GM15510 (cell line): ENCODE data around the gene ABCA9.

Experiments
- POLR2A ChIP-seq: IDR thresholded peaks from 3 replicates; pipeline ENCODE4 v1.6.1; 2011; ENCODE audit warnings: borderline replicate concordance; ENCODE audit not compliant: insufficient read length; ENCODE audit errors: extremely low read depth

Gene ABCA9

GRCh38 chr17:69060822-69061221, at the start of gene ABCA9:
TSS of gene ABCA9 (minus strand) at chr17:69060927. CDS start at chr17:69051126, 9,801 bp downstream.
- TF ChIP-seq POLR2A = no peak

- TF ChIP-seq POLR2A = no peak
These were observed 45.4 kb upstream of the ABCA9 start for GRCh38 chr17:69105907-69106730.

- TF ChIP-seq POLR2A = no peak
These were observed 43.0 kb upstream of the ABCA9 start for GRCh38 chr17:69103557-69104233.

- no peak for TF ChIP-seq POLR2A
These were observed 37.9 kb upstream of the ABCA9 start for GRCh38 chr17:69098625-69099024.

- no peak for TF ChIP-seq POLR2A
These were observed 35.8 kb upstream of the ABCA9 start for GRCh38 chr17:69096541-69096940.

- TF ChIP-seq POLR2A = no peak
These were observed 33.3 kb upstream of the ABCA9 start for GRCh38 chr17:69093995-69094394.

GRCh38 chr17:69093279-69093789, 32.6 kb upstream of the ABCA9 start:
- TF ChIP-seq POLR2A = no peak

- no peak for TF ChIP-seq POLR2A
These were observed 29.6 kb upstream of the ABCA9 start for GRCh38 chr17:69090365-69090764.

- TF ChIP-seq POLR2A = no peak
These were observed 28.0 kb upstream of the ABCA9 start for GRCh38 chr17:69088643-69089200.

- TF ChIP-seq POLR2A = no peak
These were observed 25.9 kb upstream of the ABCA9 start for GRCh38 chr17:69086641-69087040.

- no peak for TF ChIP-seq POLR2A
These were observed 24.2 kb upstream of the ABCA9 start for GRCh38 chr17:69084911-69085310.

GRCh38 chr17:69082696-69083095, 22.0 kb upstream of the ABCA9 start:
- no peak for TF ChIP-seq POLR2A

GRCh38 chr17:69078864-69079263, 18.1 kb upstream of the ABCA9 start:
- TF ChIP-seq POLR2A = no peak

GRCh38 chr17:69075823-69076222, 15.1 kb upstream of the ABCA9 start:
- no peak for TF ChIP-seq POLR2A

GRCh38 chr17:69069226-69069750, 8.6 kb upstream of the ABCA9 start:
- TF ChIP-seq POLR2A = no peak

- TF ChIP-seq POLR2A = no peak
These were observed 6.7 kb upstream of the ABCA9 start for GRCh38 chr17:69067274-69068047.
